IMR-90 (cell line): ENCODE data around the gene GRAMD2B. TPM values are rescaled to one million over a fixed set of nuclear protein-coding genes. Genes with fewer than 3 reads are reported as not detected.
"Not testable (repeated sequence)": the region's sequence is repeated elsewhere in the genome, so short reads cannot be mapped to it uniquely, and the experiment has no call there.

Experiments used
- ATAC-seq: fragments of 200-7000 bp; cut with Tn5 transposase; 2 replicates; pipeline ENCODE4 v1.9.1; 2020; ENCODE audit warnings: low read depth, mild to moderate bottlenecking, moderate library complexity
- BruUV-seq: library from RNA; stranded (reverse); fragments of 400-500 nt; replicated peaks from 2 replicates; lab custom pipeline; 2021; lab: Mats Ljungman, UMichigan
- CTCF ChIA-PET: fragments of 300-600 bp; formaldehyde crosslinking; extraction: SDS; loops from one replicate; lab custom pipeline; 2021; ENCODE audit warnings: antibody characterized with exemption; lab: Yijun Ruan, JAX
- POLR2A ChIA-PET: fragments of 300-600 bp; sonication (Branson Sonifier 250); formaldehyde crosslinking; loops from one replicate; lab custom pipeline; 2022; ENCODE audit warnings: antibody characterized with exemption; ENCODE audit not compliant: unreplicated experiment; lab: Charles Lee
- DNase-seq: peaks from one replicate; pipeline ENCODE4 v3.0.0; 2013
- H2AFZ ChIP-seq: replicated peaks from 2 replicates; pipeline ENCODE3; 2013; ENCODE audit warnings: low read length, mild to moderate bottlenecking; ENCODE audit not compliant: poor library complexity
- H2AK5ac ChIP-seq: 2 replicates; pipeline ENCODE4 v1.6.1; 2013; ENCODE audit warnings: low read depth, low read length, inconsistent platforms
- H2AK9ac ChIP-seq: replicated peaks from 2 replicates; pipeline ENCODE3; 2013; ENCODE audit warnings: mild to moderate bottlenecking, low read depth, low read length, moderate library complexity; ENCODE audit not compliant: poor library complexity
- H2BK120ac ChIP-seq: 2 replicates; pipeline ENCODE4 v1.6.1; 2013; ENCODE audit warnings: low read depth, low read length, inconsistent platforms
- H2BK15ac ChIP-seq: 3 replicates; pipeline ENCODE4 v1.6.1; 2013; ENCODE audit warnings: low read depth, low read length, inconsistent platforms
- H2BK20ac ChIP-seq: 2 replicates; pipeline ENCODE4 v1.6.1; 2013; ENCODE audit warnings: low read depth, mild to moderate bottlenecking, inconsistent platforms, low read length, moderate library complexity
- H2BK5ac ChIP-seq: 2 replicates; pipeline ENCODE4 v1.6.1; 2013; ENCODE audit warnings: mild to moderate bottlenecking, low read depth, low read length, inconsistent platforms; ENCODE audit not compliant: poor library complexity, severe bottlenecking
- H3K14ac ChIP-seq: replicated peaks from 2 replicates; pipeline ENCODE4 v1.6.1; 2013; ENCODE audit warnings: low read depth, low read length, inconsistent platforms
- H3K18ac ChIP-seq: 2 replicates; pipeline ENCODE4 v1.6.1; 2013; ENCODE audit warnings: low read depth, low read length, control low read depth
- H3K23ac ChIP-seq: 2 replicates; pipeline ENCODE4 v1.6.1; 2013; ENCODE audit warnings: low read depth, low read length, inconsistent platforms
- H3K27ac ChIP-seq: 2 replicates; pipeline ENCODE4 v1.5.1; 2013; ENCODE audit warnings: mild to moderate bottlenecking, control low read depth, low read length; ENCODE audit not compliant: insufficient read depth
- H3K27me3 ChIP-seq: 2 replicates; pipeline ENCODE4 v1.6.1; 2013; ENCODE audit warnings: low read length; ENCODE audit not compliant: control insufficient read depth, insufficient read depth
- H3K36me3 ChIP-seq: 2 replicates; pipeline ENCODE4 v1.6.1; 2013; ENCODE audit warnings: low read length, mixed read lengths; ENCODE audit not compliant: control insufficient read depth, insufficient read depth
- H3K4ac ChIP-seq: 2 replicates; pipeline ENCODE4 v1.6.1; 2013; ENCODE audit warnings: low read depth, low read length, inconsistent platforms
- H3K4me1 ChIP-seq: 2 replicates; pipeline ENCODE4 v1.6.1; 2013; ENCODE audit warnings: low read length, mixed read lengths; ENCODE audit not compliant: control insufficient read depth, insufficient read depth
- H3K4me2 ChIP-seq: 2 replicates; pipeline ENCODE4 v1.6.1; 2013; ENCODE audit warnings: low read depth, mild to moderate bottlenecking, control low read depth, low read length, moderate library complexity
- H3K4me3 ChIP-seq: 2 replicates; pipeline ENCODE4 v1.5.1; 2013; ENCODE audit warnings: low read depth, mild to moderate bottlenecking, control low read depth, low read length, moderate library complexity; ENCODE audit not compliant: insufficient read depth
- H3K56ac ChIP-seq: 2 replicates; pipeline ENCODE4 v1.6.1; 2013; ENCODE audit warnings: low read length, inconsistent platforms; ENCODE audit not compliant: insufficient read depth; ENCODE audit errors: extremely low read depth
- H3K79me1 ChIP-seq, 2 experiments: 2 replicates each; pipeline ENCODE4 v1.6.1; 2013; ENCODE audit warnings: low read length in 2 of 2, inconsistent platforms in 1 of 2, low read depth in 1 of 2
- H3K9ac ChIP-seq: 2 replicates; pipeline ENCODE4 v1.6.1; 2013; ENCODE audit warnings: low read depth, low read length, control low read depth
- H3K9me1 ChIP-seq: 2 replicates; pipeline ENCODE4 v1.6.1; 2013; ENCODE audit warnings: low read length, inconsistent platforms; ENCODE audit not compliant: insufficient read depth
- H3K9me3 ChIP-seq: 2 replicates; pipeline ENCODE4 v1.6.1; 2013; ENCODE audit warnings: low read length; ENCODE audit not compliant: control insufficient read depth, insufficient read depth
- H4K20me1 ChIP-seq: 2 replicates; pipeline ENCODE4 v1.6.1; 2013; ENCODE audit warnings: low read length, inconsistent platforms; ENCODE audit not compliant: insufficient read depth
- H4K5ac ChIP-seq: 2 replicates; pipeline ENCODE4 v1.6.1; 2013; ENCODE audit warnings: mild to moderate bottlenecking, low read depth, low read length, control low read depth
- H4K8ac ChIP-seq, 2 experiments: 2 replicates each; pipeline ENCODE4 v1.6.1; 2013; ENCODE audit warnings: low read depth in 2 of 2, low read length in 2 of 2, control low read depth in 1 of 2, inconsistent platforms in 1 of 2
- H4K91ac ChIP-seq: 2 replicates; pipeline ENCODE4 v1.6.1; 2013; ENCODE audit warnings: low read depth, low read length, inconsistent platforms; ENCODE audit not compliant: insufficient read depth
- CEBPB ChIP-seq: IDR thresholded peaks from 2 replicates; pipeline ENCODE4 v1.6.1; 2012; ENCODE audit warnings: low read depth, low read length, improper control_type of control experiment
- MXI1 ChIP-seq: IDR thresholded peaks from 2 replicates; pipeline ENCODE4 v1.6.1; 2012; ENCODE audit warnings: low read depth, mild to moderate bottlenecking, low read length, moderate library complexity, borderline replicate concordance
- WGBS, 2 experiments: methylation state at CpG; one replicate each; pipeline versions ENCODE4 v1.1.5 to v1.1.7; 2013; ENCODE audit warnings: missing lambda C conversion rate in 2 of 2; ENCODE audit not compliant: insufficient read length in 1 of 2; ENCODE audit errors: extremely low coverage in 2 of 2; 5-methylcytosine and 5-hydroxymethylcytosine counted together
- dilution Hi-C: fragments of 300-500 bp; cut with HindIII; formaldehyde crosslinking; loops from one replicate; pipeline ENCODE4 v1.14.3; 2018; ENCODE audit warnings: low sequenced_read_pairs; ENCODE audit not compliant: unreplicated experiment
- in situ Hi-C: fragments of 300-500 bp; cut with MboI; formaldehyde crosslinking; loops from 3 replicates; pipeline ENCODE4 v1.14.3; 2019; ENCODE audit warnings: low sequenced_read_pairs, inconsistent platforms, mixed read lengths
- intact Hi-C: fragments of 100-400 bp; cut with micrococcal nuclease; formaldehyde crosslinking; loops from 2 replicates; pipeline ENCODE4 v1.10.0; 2022
- polyA plus RNA-seq, 3 experiments: library from polyadenylated mRNA; depleted of rRNA; stranded (reverse); fragments of >200 nt; gene quantifications; 2 replicates each; pipeline ENCODE4 v1.2.3, GENCODE V29; 2012; ENCODE audit warnings: low replicate concordance in 1 of 3
- total RNA-seq: library from RNA; depleted of rRNA; stranded (reverse); fragments of >200 nt; gene quantifications from 2 replicates; pipeline ENCODE4 v1.2.3, GENCODE V29; 2012

GRAMD2B gene
- total and polyA plus RNA-seq, 2 of the 4 experiments (the other 2 are of a cell fraction) = 13.9 to 20.3 TPM

DNA sequence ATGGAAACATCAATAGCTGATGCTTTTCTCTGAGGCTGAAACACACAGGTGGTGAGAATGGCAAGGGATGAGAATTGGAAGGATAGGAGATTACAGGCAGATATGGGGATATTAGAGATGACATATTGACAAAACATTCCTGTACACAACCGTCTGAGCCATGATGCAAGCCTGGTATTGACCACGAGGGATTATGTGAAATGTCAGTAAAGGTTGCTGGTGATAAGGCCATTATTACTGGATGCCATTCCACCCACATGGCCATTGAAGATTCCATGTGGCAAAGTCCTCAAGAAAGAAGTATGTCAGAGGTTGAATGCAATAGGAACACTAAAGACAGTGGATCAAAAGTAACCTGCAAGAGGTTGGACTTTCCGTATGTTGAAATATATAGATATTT lies 15.7 kb downstream of the GRAMD2B start:
- H2AK5ac ChIP-seq = 0 out of 2 replicates have a peak overlapping the region, but pooled peaks have one; percentile 33
- H4K20me1 ChIP-seq = no peaks in the 10 kb centered on the region
- H3K23ac ChIP-seq = no peak overlapping the region
- no peak overlapping the region for H2BK5ac ChIP-seq
- no TSS peak for BruUV-seq
- WGBS, 2 experiments = no CpG with 5 or more reads among the region's 3 CpGs
- in situ Hi-C loops = no loop called here
- dilution Hi-C loops = no loop called here
- peak; percentile 23 for DNase-seq
- no peak overlapping the region for H4K91ac ChIP-seq
- intact Hi-C loops = no loop called here
- H3K4me2 ChIP-seq = no peak overlapping the region
- H3K9ac ChIP-seq = no peak overlapping the region
- no peak overlapping the region for H3K18ac ChIP-seq
- no peak overlapping the region for H2BK120ac ChIP-seq
- TF ChIP-seq MXI1 = no peak
- TF ChIP-seq CEBPB = 0 out of 2 replicates have a peak, but pooled peaks have one; percentile 12
- no peak overlapping the region for H2BK15ac ChIP-seq
- H4K5ac ChIP-seq = no peak overlapping the region
- H3K36me3 ChIP-seq = peaks cover 3% of the 10 kb centered on the region
- H4K8ac ChIP-seq = no peak overlapping the region
- 0 out of 2 replicates have a peak overlapping the region, but pooled peaks have one; percentile 58 for H3K14ac ChIP-seq
- peaks cover 5% of the 10 kb centered on the region for H3K4me1 ChIP-seq
- peaks cover 32 to 50% of the 10 kb centered on the region in 2 experiments for H3K79me1 ChIP-seq
- 0 out of 2 replicates have a peak, but pooled peaks cover 3% of the 10 kb centered on the region for H3K9me1 ChIP-seq
- H2AFZ ChIP-seq = no peak overlapping the region
- H3K56ac ChIP-seq = no peak overlapping the region
- no peak overlapping the region for H3K4ac ChIP-seq
- H3K27me3 ChIP-seq = no peaks in the 10 kb centered on the region
- H2AK9ac ChIP-seq = no peak overlapping the region
- CTCF ChIA-PET = no interaction called here
- H3K9me3 ChIP-seq = no peaks in the 10 kb centered on the region
- H3K4me3 ChIP-seq = no peak overlapping the region
- no peak overlapping the region for H2BK20ac ChIP-seq
- ATAC-seq = no peak
- POLR2A ChIA-PET = no interaction called here
- no peak overlapping the region for H3K27ac ChIP-seq

DNA sequence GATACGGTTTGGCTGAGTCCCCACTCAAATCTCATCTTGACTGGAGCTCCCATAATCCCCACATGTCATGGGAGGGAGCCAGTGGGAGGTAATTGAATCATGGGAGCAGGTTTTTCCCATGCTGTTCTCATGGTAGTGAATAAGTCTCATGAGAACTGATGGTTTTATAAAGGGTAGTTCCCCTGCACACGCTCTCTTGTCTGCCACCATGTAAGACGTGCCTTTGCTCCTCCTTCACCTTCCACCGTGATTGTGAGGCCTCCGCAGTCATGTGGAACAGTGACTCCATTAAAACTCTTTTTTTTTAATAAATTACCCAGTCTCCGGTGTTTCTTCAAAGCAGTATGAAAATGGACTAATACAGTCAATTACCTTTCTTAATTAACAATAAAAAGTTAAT lies 16.5 kb downstream of the GRAMD2B start:
- H2BK120ac ChIP-seq, H3K14ac ChIP-seq, H3K36me3 ChIP-seq, H4K91ac ChIP-seq, H3K56ac ChIP-seq, H2AFZ ChIP-seq, H2AK9ac ChIP-seq, H3K18ac ChIP-seq, H4K5ac ChIP-seq, ATAC-seq, H3K9me3 ChIP-seq, CTCF ChIA-PET, intact Hi-C loops, H3K4me3 ChIP-seq, POLR2A ChIA-PET, H3K9ac ChIP-seq, H3K4ac ChIP-seq, in situ Hi-C loops, H3K4me1 ChIP-seq, BruUV-seq, H2BK20ac ChIP-seq, H3K27me3 ChIP-seq, H2BK15ac ChIP-seq, H4K20me1 ChIP-seq, H2BK5ac ChIP-seq, dilution Hi-C loops, H3K27ac ChIP-seq, H3K23ac ChIP-seq, H4K8ac ChIP-seq, H3K4me2 ChIP-seq, DNase-seq, H3K9me1 ChIP-seq: not testable (repeated sequence)
- WGBS, 2 experiments = 100% methylated on average over 2 of the region's 6 CpGs; no CpG with 5 or more reads in 1 of the 2 experiments
- Histone ChIP-seq H3K79me1 (peaks cover 32 to 51% of the 10 kb centered on the region in 2 experiments), H2AK5ac (0 out of 2 replicates have a peak overlapping the region, but pooled peaks have one; percentile 20)
